ENCODE data around the gene ZNF705A. TPM values are rescaled to one million over a fixed set of nuclear protein-coding genes. Genes with fewer than 3 reads are reported as not detected.
"Not testable (repeated sequence)": the region's sequence is repeated elsewhere in the genome, so short reads cannot be mapped to it uniquely, and the experiment has no call there.

Gene ZNF705A
- total RNA-seq, 1 donor from 2014 or later, result not detected

- not testable (repeated sequence) for H3K9me3 Mint-ChIP-seq; H3K27me3 Mint-ChIP-seq (ENCODE audit: low read depth); H3K4me1 Mint-ChIP-seq; H3K27ac Mint-ChIP-seq (ENCODE audit: unreplicated experiment); DNase-seq (ENCODE audit: low read depth, low spot score); H3K36me3 Mint-ChIP-seq (ENCODE audit: low read depth); H3K4me3 Mint-ChIP-seq
These were observed 41.0 kb downstream of the ZNF705A start for GRCh38 chr12:8197685-8198308.

GRCh38 chr12:8218711-8219382, 62.0 kb downstream of the ZNF705A start:
- H3K9me3 Mint-ChIP-seq; H3K27ac Mint-ChIP-seq (ENCODE audit: unreplicated experiment); H3K27me3 Mint-ChIP-seq (ENCODE audit: low read depth); H3K4me3 Mint-ChIP-seq; H3K4me1 Mint-ChIP-seq; DNase-seq (ENCODE audit: low read depth, low spot score): not testable (repeated sequence)
- peaks cover 15% of the 10 kb centered on the region for H3K36me3 Mint-ChIP-seq (ENCODE audit: low read depth)

GRCh38 chr12:8221375-8221774, 64.6 kb downstream of the ZNF705A start:
- H3K27me3 Mint-ChIP-seq (ENCODE audit: low read depth); H3K27ac Mint-ChIP-seq (ENCODE audit: unreplicated experiment); H3K4me3 Mint-ChIP-seq; DNase-seq (ENCODE audit: low read depth, low spot score); H3K9me3 Mint-ChIP-seq; H3K4me1 Mint-ChIP-seq: not testable (repeated sequence)
- peaks cover 17% of the 10 kb centered on the region for H3K36me3 Mint-ChIP-seq (ENCODE audit: low read depth)

GRCh38 chr12:8221844-8222243, 65.0 kb downstream of the ZNF705A start:
- H3K9me3 Mint-ChIP-seq; H3K27ac Mint-ChIP-seq (ENCODE audit: unreplicated experiment); H3K27me3 Mint-ChIP-seq (ENCODE audit: low read depth); H3K4me3 Mint-ChIP-seq; DNase-seq (ENCODE audit: low read depth, low spot score); H3K4me1 Mint-ChIP-seq: not testable (repeated sequence)
- H3K36me3 Mint-ChIP-seq (ENCODE audit: low read depth), result peaks cover 18% of the 10 kb centered on the region

- not testable (repeated sequence) for H3K4me3 Mint-ChIP-seq; H3K9me3 Mint-ChIP-seq; DNase-seq (ENCODE audit: low read depth, low spot score); H3K27ac Mint-ChIP-seq (ENCODE audit: unreplicated experiment); H3K27me3 Mint-ChIP-seq (ENCODE audit: low read depth); H3K4me1 Mint-ChIP-seq
- H3K36me3 Mint-ChIP-seq (ENCODE audit: low read depth), result peaks cover 18% of the 10 kb centered on the region
These were observed 65.5 kb downstream of the ZNF705A start for GRCh38 chr12:8222303-8222702.

- H3K27me3 Mint-ChIP-seq (ENCODE audit: low read depth); H3K4me3 Mint-ChIP-seq; H3K4me1 Mint-ChIP-seq; H3K9me3 Mint-ChIP-seq; DNase-seq (ENCODE audit: low read depth, low spot score); H3K27ac Mint-ChIP-seq (ENCODE audit: unreplicated experiment): not testable (repeated sequence)
- peaks cover 15% of the 10 kb centered on the region for H3K36me3 Mint-ChIP-seq (ENCODE audit: low read depth)
These were observed 66.8 kb downstream of the ZNF705A start for GRCh38 chr12:8223646-8224045.

GRCh38 chr12:8224782-8225181, 68.0 kb downstream of the ZNF705A start:
- not testable (repeated sequence) for DNase-seq (ENCODE audit: low read depth, low spot score); H3K27ac Mint-ChIP-seq (ENCODE audit: unreplicated experiment); H3K36me3 Mint-ChIP-seq (ENCODE audit: low read depth); H3K4me1 Mint-ChIP-seq; H3K9me3 Mint-ChIP-seq; H3K4me3 Mint-ChIP-seq; H3K27me3 Mint-ChIP-seq (ENCODE audit: low read depth)

GRCh38 chr12:8226355-8226754, 69.5 kb downstream of the ZNF705A start:
- no peak for TF ChIP-seq CTCF (conservative IDR thresholded peaks at IDR 0.05)
- no peak for DNase-seq (ENCODE audit: low read depth, low spot score)
- Mint-ChIP-seq H3K4me3 (no peak overlapping the region), H3K4me1 (no peaks in the 10 kb centered on the region), H3K27me3 (ENCODE audit: low read depth) (no peaks in the 10 kb centered on the region), H3K9me3 (no peaks in the 10 kb centered on the region), H3K36me3 (ENCODE audit: low read depth) (peaks cover 3% of the 10 kb centered on the region), H3K27ac (ENCODE audit: unreplicated experiment) (no peak overlapping the region)

GRCh38 chr12:8226992-8227731, 70.3 kb downstream of the ZNF705A start, which contains the start of gene FAM90A1:
Gene FAM90A1, minus strand, starts transcription at chr12:8227618. Its CDS starts 2,786 bp downstream, at chr12:8224832.
- not testable (repeated sequence) for H3K36me3 Mint-ChIP-seq (ENCODE audit: low read depth); H3K4me1 Mint-ChIP-seq; H3K27ac Mint-ChIP-seq (ENCODE audit: unreplicated experiment); H3K9me3 Mint-ChIP-seq; H3K27me3 Mint-ChIP-seq (ENCODE audit: low read depth); DNase-seq (ENCODE audit: low read depth, low spot score); H3K4me3 Mint-ChIP-seq

- H3K4me1 Mint-ChIP-seq; H3K27me3 Mint-ChIP-seq (ENCODE audit: low read depth); H3K4me3 Mint-ChIP-seq; H3K9me3 Mint-ChIP-seq; H3K36me3 Mint-ChIP-seq (ENCODE audit: low read depth); H3K27ac Mint-ChIP-seq (ENCODE audit: unreplicated experiment); DNase-seq (ENCODE audit: low read depth, low spot score): not testable (repeated sequence)
These were observed 70.9 kb downstream of the ZNF705A start for GRCh38 chr12:8227732-8228077.

- not testable (repeated sequence) for DNase-seq (ENCODE audit: low read depth, low spot score); H3K27me3 Mint-ChIP-seq (ENCODE audit: low read depth); H3K4me3 Mint-ChIP-seq; H3K4me1 Mint-ChIP-seq; H3K36me3 Mint-ChIP-seq (ENCODE audit: low read depth); H3K9me3 Mint-ChIP-seq; H3K27ac Mint-ChIP-seq (ENCODE audit: unreplicated experiment)
These were observed 71.8 kb downstream of the ZNF705A start for GRCh38 chr12:8228607-8229006.

- H3K4me1 Mint-ChIP-seq; H3K9me3 Mint-ChIP-seq; H3K27ac Mint-ChIP-seq (ENCODE audit: unreplicated experiment); H3K36me3 Mint-ChIP-seq (ENCODE audit: low read depth); H3K27me3 Mint-ChIP-seq (ENCODE audit: low read depth); H3K4me3 Mint-ChIP-seq; DNase-seq (ENCODE audit: low read depth, low spot score): not testable (repeated sequence)
These were observed 72.7 kb downstream of the ZNF705A start for GRCh38 chr12:8229486-8229885.

All from neural crest cell (in vitro differentiated cells).